ENCODE results near the gene GRIN1.
"Not testable (repeated sequence)": the region's sequence is repeated elsewhere in the genome, so short reads cannot be mapped to it uniquely, and the experiment has no call there.

- TF ChIP-seq CTCF (conservative IDR thresholded peaks at IDR 0.05; ENCODE audit: low read length); EZH2phosphoT487 (IDR thresholded peaks at IDR 0.05; ENCODE audit: borderline replicate concordance, low read depth, low read length): not testable (repeated sequence)
These were observed 16.0 kb upstream of the GRIN1 start for GRCh38 chr9:137122796-137123467.
